ENCODE data around the gene STON2. TPM values are rescaled to one million over a fixed set of nuclear protein-coding genes. Genes with fewer than 3 reads are reported as not detected.
A peak's percentile ranks its signal among the peaks of the same experiment; 100 is the strongest.

The STON2 gene
- total and polyA plus RNA-seq, 2 of the 13 experiments (the other 11 are each of a cell fraction or from before 2014, with no cell fraction given), result 2.1 to 11.0 TPM

- no peak; the same call in 1 of the 2 replicates for TF ChIP-seq ZNF205 (CRISPR knock-in tag; IDR thresholded peaks at IDR 0.05)
- TF ChIP-seq RERE (CRISPR knock-in tag; IDR thresholded peaks at IDR 0.05; ENCODE audit: low read depth), result no peak
- peak; percentile 70 for TF ChIP-seq FOXC1 (CRISPR knock-in tag; IDR thresholded peaks at IDR 0.05; ENCODE audit: borderline replicate concordance)
- TF ChIP-seq KDM6A (CRISPR knock-in tag; IDR thresholded peaks at IDR 0.05; ENCODE audit: low read depth), result no peak
- TF ChIP-seq NAIF1 (CRISPR knock-in tag; IDR thresholded peaks at IDR 0.05; ENCODE audit: borderline replicate concordance), result no peak
- TF ChIP-seq ZNF335 (CRISPR knock-in tag; IDR thresholded peaks at IDR 0.05), result 0 out of 2 replicates have a peak, but pooled peaks have one; percentile 67
- no peak for TF ChIP-seq ATF5 (CRISPR knock-in tag; IDR thresholded peaks at IDR 0.05; ENCODE audit: low read depth)
- TF ChIP-seq MAF1 (CRISPR knock-in tag; IDR thresholded peaks at IDR 0.05; ENCODE audit: borderline replicate concordance), result no peak
- TF ChIP-seq PRDM10 (CRISPR knock-in tag; IDR thresholded peaks at IDR 0.05; ENCODE audit: low read depth), result no peak
- no peak for TF ChIP-seq ESRRA (CRISPR knock-in tag; IDR thresholded peaks at IDR 0.05; ENCODE audit: low read depth)
- TF ChIP-seq ZNF577 (CRISPR knock-in tag; IDR thresholded peaks at IDR 0.05; ENCODE audit: borderline replicate concordance, low read depth), result no peak
- no peak for TF ChIP-seq ZNF24 (IDR thresholded peaks at IDR 0.05)
- no peak for TF ChIP-seq ZBTB33 (CRISPR knock-in tag; IDR thresholded peaks at IDR 0.05)
- TF ChIP-seq ZBTB39 (CRISPR knock-in tag; IDR thresholded peaks at IDR 0.05), result no peak
Measured at GRCh38 chr14:81219210-81219758, 180.8 kb downstream of the STON2 start (continued).
